OCI-LY3 (cell line): ENCODE results near the gene CDON.

Experiments
- EZH2phosphoT487 ChIP-seq: fragments of 200-600 bp; shearing (Covaris generic); IDR thresholded peaks from 2 replicates; pipeline ENCODE4 v1.6.1; 2018; ENCODE audit warnings: antibody characterized with exemption, mixed run types, low read depth
- TF ChIP-seq, protein P1 (sequence below): fragments of 200-600, 300-600 bp; sonication (generic); IDR thresholded peaks from 2 replicates; pipeline ENCODE4 v1.5.1; 2014; ENCODE audit warnings: antibody characterized with exemption, low read length, low read depth

DNA sequence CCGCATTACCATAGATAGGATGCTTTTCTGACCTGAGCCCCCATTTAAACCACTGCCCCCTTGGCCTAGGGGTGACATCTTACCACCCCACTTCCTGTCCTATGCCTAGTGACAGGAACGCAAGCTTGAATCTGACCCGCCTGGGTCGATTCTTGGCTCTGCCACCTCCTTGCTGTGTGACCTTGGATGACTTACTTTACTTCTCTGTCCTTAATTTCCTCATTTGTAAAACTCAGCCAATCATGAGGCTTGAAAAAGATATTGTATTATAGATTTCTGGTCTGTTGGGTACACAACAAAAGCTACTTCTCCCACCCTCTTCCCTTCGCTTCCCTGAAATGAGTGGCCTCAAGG, 39.2 kb upstream of the CDON start:
- TF ChIP-seq, protein P1, sequence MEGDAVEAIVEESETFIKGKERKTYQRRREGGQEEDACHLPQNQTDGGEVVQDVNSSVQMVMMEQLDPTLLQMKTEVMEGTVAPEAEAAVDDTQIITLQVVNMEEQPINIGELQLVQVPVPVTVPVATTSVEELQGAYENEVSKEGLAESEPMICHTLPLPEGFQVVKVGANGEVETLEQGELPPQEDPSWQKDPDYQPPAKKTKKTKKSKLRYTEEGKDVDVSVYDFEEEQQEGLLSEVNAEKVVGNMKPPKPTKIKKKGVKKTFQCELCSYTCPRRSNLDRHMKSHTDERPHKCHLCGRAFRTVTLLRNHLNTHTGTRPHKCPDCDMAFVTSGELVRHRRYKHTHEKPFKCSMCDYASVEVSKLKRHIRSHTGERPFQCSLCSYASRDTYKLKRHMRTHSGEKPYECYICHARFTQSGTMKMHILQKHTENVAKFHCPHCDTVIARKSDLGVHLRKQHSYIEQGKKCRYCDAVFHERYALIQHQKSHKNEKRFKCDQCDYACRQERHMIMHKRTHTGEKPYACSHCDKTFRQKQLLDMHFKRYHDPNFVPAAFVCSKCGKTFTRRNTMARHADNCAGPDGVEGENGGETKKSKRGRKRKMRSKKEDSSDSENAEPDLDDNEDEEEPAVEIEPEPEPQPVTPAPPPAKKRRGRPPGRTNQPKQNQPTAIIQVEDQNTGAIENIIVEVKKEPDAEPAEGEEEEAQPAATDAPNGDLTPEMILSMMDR: no peak
- TF ChIP-seq EZH2phosphoT487: no peak
